DND-41 (cell line): Measurements from ENCODE around the gene GBX1.

Experiments
- EZH2 ChIP-seq: IDR thresholded peaks from 3 replicates; pipeline ENCODE4 v1.6.1; 2012; ENCODE audit warnings: borderline replicate concordance, low read depth, mild to moderate bottlenecking, moderate library complexity, low read length, inconsistent platforms; ENCODE audit not compliant: severe bottlenecking
- TF ChIP-seq, protein P1 (sequence below): IDR thresholded peaks from 2 replicates; pipeline ENCODE4 v1.5.1; 2012; ENCODE audit warnings: borderline replicate concordance, low read length, moderate library complexity, mild to moderate bottlenecking; ENCODE audit not compliant: poor library complexity, severe bottlenecking; ENCODE audit errors: extremely low read depth

- TF ChIP-seq, protein P1, sequence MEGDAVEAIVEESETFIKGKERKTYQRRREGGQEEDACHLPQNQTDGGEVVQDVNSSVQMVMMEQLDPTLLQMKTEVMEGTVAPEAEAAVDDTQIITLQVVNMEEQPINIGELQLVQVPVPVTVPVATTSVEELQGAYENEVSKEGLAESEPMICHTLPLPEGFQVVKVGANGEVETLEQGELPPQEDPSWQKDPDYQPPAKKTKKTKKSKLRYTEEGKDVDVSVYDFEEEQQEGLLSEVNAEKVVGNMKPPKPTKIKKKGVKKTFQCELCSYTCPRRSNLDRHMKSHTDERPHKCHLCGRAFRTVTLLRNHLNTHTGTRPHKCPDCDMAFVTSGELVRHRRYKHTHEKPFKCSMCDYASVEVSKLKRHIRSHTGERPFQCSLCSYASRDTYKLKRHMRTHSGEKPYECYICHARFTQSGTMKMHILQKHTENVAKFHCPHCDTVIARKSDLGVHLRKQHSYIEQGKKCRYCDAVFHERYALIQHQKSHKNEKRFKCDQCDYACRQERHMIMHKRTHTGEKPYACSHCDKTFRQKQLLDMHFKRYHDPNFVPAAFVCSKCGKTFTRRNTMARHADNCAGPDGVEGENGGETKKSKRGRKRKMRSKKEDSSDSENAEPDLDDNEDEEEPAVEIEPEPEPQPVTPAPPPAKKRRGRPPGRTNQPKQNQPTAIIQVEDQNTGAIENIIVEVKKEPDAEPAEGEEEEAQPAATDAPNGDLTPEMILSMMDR = no peak
- TF ChIP-seq EZH2 = no peak
Observed at GRCh38 chr7:151102991-151103390, 64.5 kb downstream of the GBX1 start.
